ENCODE measurements around the gene RAD1.

DNA sequence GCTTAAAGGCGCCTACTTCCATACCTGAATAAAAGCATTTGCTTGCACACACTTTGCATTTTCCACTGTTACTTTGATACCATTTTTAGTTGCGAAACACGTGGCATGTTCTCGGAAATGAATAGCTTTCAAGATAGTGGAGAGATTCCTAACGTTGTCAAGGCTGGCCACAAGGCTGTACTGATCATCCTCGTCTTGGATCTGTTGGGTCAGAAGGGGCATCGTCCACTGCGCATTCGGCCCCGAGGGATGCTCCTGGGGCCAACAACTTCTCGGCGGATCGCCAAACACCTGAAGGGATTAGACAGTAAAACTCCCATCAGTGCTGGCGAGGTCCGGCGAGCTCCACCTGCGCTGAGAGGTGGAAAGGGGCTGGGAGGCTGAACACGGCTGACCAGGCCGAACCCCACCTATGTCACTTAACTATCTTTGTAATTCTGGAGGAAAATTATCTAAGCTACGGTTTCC is 599 bp downstream of the RAD1 start:
- TF ChIP-seq POLR2A (IDR thresholded peaks at IDR 0.05; ENCODE audit: low read length) (no peak), GATA1 (IDR thresholded peaks at IDR 0.05; ENCODE audit: low read depth, low read length) (no peak)
